CD4-positive, CD25-positive, alpha-beta regulatory T cell (primary cell): ENCODE results near the gene FAP. TPM values are rescaled to one million over a fixed set of nuclear protein-coding genes. Genes with fewer than 3 reads are reported as not detected.

ENCODE experiments used
- ATAC-seq, 2 donors: fragments of 150-1000 bp; cut with Tn5 transposase; one replicate each; pipeline ENCODE4 v1.10.0; 2021; ENCODE audit warnings: low read depth in 2 of 2, moderate number of reproducible peaks in 2 of 2, moderate library complexity in 1 of 2
- DNase-seq, 3 donors: peaks; one replicate each; pipeline versions ENCODE4 v3.0.0 to v3.0.0-alpha.2; 2012 to 2022; ENCODE audit warnings: mixed read lengths in 1 of 3
- H3K27ac ChIP-seq: one replicate; pipeline ENCODE4 v1.7.0; 2013; ENCODE audit warnings: mild to moderate bottlenecking, low read length; ENCODE audit not compliant: insufficient read depth, poor library complexity, severe bottlenecking
- H3K27me3 ChIP-seq: one replicate; pipeline ENCODE4 v1.7.0; 2013; ENCODE audit warnings: low read length; ENCODE audit not compliant: control insufficient read depth, insufficient read depth
- H3K36me3 ChIP-seq: one replicate; pipeline ENCODE4 v1.7.0; 2013; ENCODE audit warnings: mild to moderate bottlenecking, low read length, moderate library complexity; ENCODE audit not compliant: control insufficient read depth, insufficient read depth
- H3K4me1 ChIP-seq: 2 replicates; pipeline ENCODE4 v1.7.0; 2013; ENCODE audit warnings: mild to moderate bottlenecking, low read length; ENCODE audit not compliant: insufficient read depth, control insufficient read depth, poor library complexity, severe bottlenecking
- H3K4me3 ChIP-seq: one replicate; pipeline ENCODE4 v1.7.0; 2013; ENCODE audit warnings: low read depth, mild to moderate bottlenecking, low read length, moderate library complexity
- H3K9me3 ChIP-seq, 2 experiments: 1 replicate in 1 of 2; 2 replicates in 1 of 2; pipeline ENCODE4 v1.7.0; 2013; ENCODE audit warnings: low read length in 2 of 2, mild to moderate bottlenecking in 1 of 2, moderate library complexity in 1 of 2; ENCODE audit not compliant: control insufficient read depth in 2 of 2
- H3K27ac Mint-ChIP-seq, 3 donors: one replicate each; pipeline ENCODE4 v1.8.0; 2020 to 2022; ENCODE audit warnings: mild to moderate bottlenecking in 3 of 3, mixed read lengths in 3 of 3, moderate library complexity in 2 of 3
- H3K27me3 Mint-ChIP-seq: one replicate; pipeline ENCODE4 v1.8.0; 2022; ENCODE audit warnings: mild to moderate bottlenecking, mixed read lengths
- H3K36me3 Mint-ChIP-seq: one replicate; pipeline ENCODE4 v1.8.0; 2020; ENCODE audit warnings: mixed read lengths
- H3K4me1 Mint-ChIP-seq, 4 donors: one replicate each; pipeline ENCODE4 v1.8.0; 2020 to 2022; ENCODE audit warnings: mixed read lengths in 4 of 4, mild to moderate bottlenecking in 1 of 4
- H3K4me3 Mint-ChIP-seq, 4 donors: one replicate each; pipeline ENCODE4 v1.8.0; 2020 to 2022; ENCODE audit warnings: mild to moderate bottlenecking in 4 of 4, mixed read lengths in 4 of 4, moderate library complexity in 3 of 4
- H3K9me3 Mint-ChIP-seq, 7 donors: one replicate each; pipeline ENCODE4 v1.8.0; 2020 to 2022; ENCODE audit warnings: mixed read lengths in 7 of 7, mild to moderate bottlenecking in 3 of 7, moderate library complexity in 2 of 7
- polyA plus RNA-seq, 4 donors: library from polyadenylated mRNA; unstranded; fragments of 300-500 nt; fragmentation: Illumina TruSeq; gene quantifications; one replicate each; pipeline ENCODE4 v1.2.3, GENCODE V29; 2021
- total RNA-seq: library from RNA; stranded (reverse); gene quantifications from one replicate; pipeline ENCODE4 v1.2.3, GENCODE V29; 2022

FAP gene
- not detected for total RNA-seq
- not detected for polyA plus RNA-seq

DNA sequence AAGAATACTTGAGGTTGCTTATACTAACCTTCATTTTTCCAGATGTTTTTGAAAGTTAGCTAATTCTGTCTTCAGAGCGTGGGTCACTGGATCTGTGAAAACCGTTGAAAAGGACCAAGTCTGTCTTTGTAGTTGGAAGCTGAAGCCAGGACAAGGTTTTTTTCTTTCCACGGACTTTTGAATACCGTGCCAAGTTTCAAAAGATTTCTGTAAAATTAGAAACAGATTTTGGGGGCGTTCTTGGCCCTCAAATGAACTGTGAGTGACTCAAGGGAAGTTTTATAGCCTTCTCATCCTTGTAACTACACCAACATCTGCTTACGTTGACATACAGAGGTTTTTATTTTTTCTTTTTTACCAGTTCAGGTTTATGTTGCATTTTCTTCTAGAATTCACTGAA, at the start of gene FAP:
FAP (minus strand) TSS at position 152 of the 400 bp plus-strand sequence; CDS start at position 34, 118 bp downstream.
- H3K4me3 Mint-ChIP-seq = no peak within 1 kb of the TSS
- peaks cover 42% of the 10 kb centered on the region for H3K27me3 Mint-ChIP-seq

DNA sequence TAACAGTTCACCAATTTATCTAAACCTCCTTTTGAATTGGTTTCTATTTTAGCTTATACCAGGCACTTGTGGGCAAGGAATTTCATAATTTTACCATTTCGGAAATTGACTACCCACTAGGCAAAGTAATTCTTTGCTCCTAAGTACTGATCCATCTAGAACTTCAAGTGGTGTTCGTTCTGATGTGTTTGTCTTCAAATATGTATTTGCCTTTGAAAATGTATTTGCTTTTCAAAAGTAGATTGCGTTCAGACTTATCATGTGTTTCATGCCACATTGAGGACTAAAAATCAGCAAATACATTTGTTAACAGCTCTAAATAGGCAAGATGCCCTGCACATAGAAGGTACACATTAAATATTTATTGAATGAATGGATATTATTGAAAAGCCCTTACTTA, 48.5 kb upstream of the FAP start:
- Histone ChIP-seq H3K9me3 (no peaks in the 10 kb centered on the region), H3K27ac (no peak overlapping the region), H3K27me3 (no peaks in the 10 kb centered on the region), H3K36me3 (peaks cover 36% of the 10 kb centered on the region), H3K4me3 (no peak overlapping the region), H3K4me1 (no peaks in the 10 kb centered on the region)
- no peak overlapping the region for H3K27ac Mint-ChIP-seq
- no peaks in the 10 kb centered on the region for H3K27me3 Mint-ChIP-seq
- peaks cover 31% of the 10 kb centered on the region for H3K36me3 Mint-ChIP-seq
- H3K9me3 Mint-ChIP-seq = no peaks in the 10 kb centered on the region
- DNase-seq = no peak
- no peak for ATAC-seq
- no peak overlapping the region for H3K4me3 Mint-ChIP-seq
- peaks cover 0 to 10% (median 0%) of the 10 kb centered on the region in 4 donors for H3K4me1 Mint-ChIP-seq

More for the DNA sequence above, at the start of gene FAP:
- no peak within 1 kb of the TSS for H3K27ac Mint-ChIP-seq
- no peaks in the 10 kb centered on the region for H3K9me3 Mint-ChIP-seq
- Histone ChIP-seq H3K9me3 (no peaks in the 10 kb centered on the region), H3K4me1 (no peaks in the 10 kb centered on the region), H3K27me3 (peaks cover 18% of the 10 kb centered on the region), H3K27ac (no peak within 1 kb of the TSS), H3K36me3 (no peaks in the 10 kb centered on the region), H3K4me3 (no peak within 1 kb of the TSS)
- H3K4me1 Mint-ChIP-seq = no peaks in the 10 kb centered on the region
- H3K36me3 Mint-ChIP-seq = no peaks in the 10 kb centered on the region
- no peak for DNase-seq
- ATAC-seq = no peak

GRCh38 chr2:162282765-162283425, 39.6 kb upstream of the FAP start:
- Mint-ChIP-seq H3K27me3 (no peaks in the 10 kb centered on the region), H3K36me3 (peaks cover 72% of the 10 kb centered on the region), H3K4me1 (peaks cover 0 to 3% (median 2%) of the 10 kb centered on the region in 4 donors), H3K4me3 (no peak overlapping the region), H3K9me3 (no peaks in the 10 kb centered on the region), H3K27ac (peak overlapping the region in 2 of 3 donors; percentile 23 to 71)
- no peak overlapping the region for H3K4me3 ChIP-seq
- no peaks in the 10 kb centered on the region for H3K9me3 ChIP-seq
- H3K27ac ChIP-seq = no peak overlapping the region
- ATAC-seq (no peak), DNase-seq (no peak)
- no peaks in the 10 kb centered on the region for H3K4me1 ChIP-seq
- H3K36me3 ChIP-seq = peaks cover 69% of the 10 kb centered on the region
- H3K27me3 ChIP-seq = no peaks in the 10 kb centered on the region

GRCh38 chr2:162280654-162281053, 37.4 kb upstream of the FAP start:
- Mint-ChIP-seq H3K36me3 (peaks cover 76% of the 10 kb centered on the region), H3K4me1 (peaks cover 6 to 16% (median 9%) of the 10 kb centered on the region in 4 donors), H3K4me3 (no peak overlapping the region), H3K27ac (no peak overlapping the region), H3K9me3 (no peaks in the 10 kb centered on the region), H3K27me3 (no peaks in the 10 kb centered on the region)
- Histone ChIP-seq H3K27me3 (no peaks in the 10 kb centered on the region), H3K27ac (no peak overlapping the region), H3K36me3 (peaks cover 61% of the 10 kb centered on the region), H3K4me3 (no peak overlapping the region), H3K4me1 (no peaks in the 10 kb centered on the region), H3K9me3 (no peaks in the 10 kb centered on the region)
- no peak for DNase-seq
- no peak for ATAC-seq

DNA sequence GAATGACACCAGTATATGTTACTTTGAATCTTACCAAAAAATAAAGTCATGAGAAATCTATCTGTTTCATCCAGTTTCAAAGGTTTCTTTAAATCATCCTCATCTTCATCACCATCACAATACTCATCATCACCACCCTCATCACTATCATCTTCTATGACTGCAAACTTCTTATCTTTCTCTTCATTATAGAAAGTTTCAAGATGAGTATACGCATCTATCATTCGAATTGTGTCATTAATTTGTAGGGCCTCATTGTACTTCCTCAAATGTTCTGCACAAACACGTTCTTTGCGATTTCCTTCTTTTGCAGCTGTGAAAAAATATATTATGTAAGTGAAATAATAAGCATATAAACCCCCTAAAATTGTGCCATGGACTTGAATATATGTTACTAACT, 34.1 kb upstream of the FAP start:
- H3K4me1 Mint-ChIP-seq = peaks cover 4 to 16% (median 9%) of the 10 kb centered on the region in 4 donors
- ATAC-seq (no peak), DNase-seq (peak in 1 of 3 donors; percentile 16)
- no peaks in the 10 kb centered on the region for H3K27me3 Mint-ChIP-seq
- no peaks in the 10 kb centered on the region for H3K27me3 ChIP-seq
- H3K27ac ChIP-seq = no peak overlapping the region
- no peak overlapping the region for H3K4me3 Mint-ChIP-seq
- H3K36me3 ChIP-seq = peaks cover 60% of the 10 kb centered on the region
- H3K4me1 ChIP-seq = no peaks in the 10 kb centered on the region
- no peak overlapping the region for H3K4me3 ChIP-seq
- H3K36me3 Mint-ChIP-seq = peaks cover 78% of the 10 kb centered on the region
- H3K27ac Mint-ChIP-seq = peak overlapping the region in 1 of 3 donors; percentile 16
- H3K9me3 ChIP-seq = no peaks in the 10 kb centered on the region
- H3K9me3 Mint-ChIP-seq = no peaks in the 10 kb centered on the region

DNA sequence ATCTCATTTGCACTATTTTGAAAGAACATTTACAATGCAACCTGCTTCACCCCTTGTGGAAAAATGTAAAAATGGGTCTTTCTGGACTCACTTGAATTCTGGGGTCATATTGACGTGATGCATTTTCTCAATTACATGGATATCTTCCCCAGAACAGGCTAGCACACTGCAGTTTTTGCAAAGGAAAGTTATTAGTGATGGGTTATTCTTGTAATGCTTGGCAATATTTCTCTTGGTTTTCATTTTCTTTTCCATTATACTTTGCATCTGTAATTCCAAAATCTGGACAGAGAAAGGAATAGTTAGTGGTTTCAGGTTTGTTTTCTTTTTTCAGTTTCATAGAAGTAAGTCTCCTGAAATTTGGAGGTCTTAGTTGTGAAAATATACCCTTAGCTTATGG, 24.8 kb upstream of the FAP start:
- ATAC-seq (no peak), DNase-seq (no peak)
- H3K9me3 Mint-ChIP-seq = peaks cover 0 to 1% (median 0%) of the 10 kb centered on the region in 7 donors

DNA sequence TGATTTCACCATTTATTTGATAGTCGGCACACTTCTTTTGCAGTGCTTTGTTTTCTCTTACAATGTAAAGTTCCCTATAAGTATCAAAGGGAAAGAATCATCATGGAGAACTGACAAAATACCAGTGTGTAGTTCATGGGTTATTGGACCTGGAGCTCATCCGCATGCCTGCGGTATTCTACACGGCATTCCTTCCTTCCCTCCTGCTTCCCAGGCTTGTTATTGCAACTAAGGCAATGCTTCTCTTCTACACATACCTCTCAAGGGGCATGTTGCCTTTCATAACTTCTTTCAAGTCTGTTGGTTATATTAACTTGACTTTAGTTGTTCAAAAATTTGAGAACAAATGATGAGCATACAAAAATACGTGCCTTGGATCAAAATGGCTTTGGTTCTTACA, 24.3 kb upstream of the FAP start:
- Histone ChIP-seq H3K9me3 (no peaks in the 10 kb centered on the region), H3K4me3 (no peak overlapping the region), H3K36me3 (peaks cover 55% of the 10 kb centered on the region), H3K27me3 (no peaks in the 10 kb centered on the region), H3K27ac (no peak overlapping the region), H3K4me1 (no peaks in the 10 kb centered on the region)
- Mint-ChIP-seq H3K9me3 (peaks cover 0 to 1% (median 0%) of the 10 kb centered on the region in 7 donors), H3K4me1 (no peaks in the 10 kb centered on the region), H3K27ac (peak overlapping the region in 1 of 3 donors; percentile 47), H3K4me3 (no peak overlapping the region), H3K27me3 (no peaks in the 10 kb centered on the region), H3K36me3 (peaks cover 60% of the 10 kb centered on the region)
- ATAC-seq (no peak), DNase-seq (no peak)

More for the DNA sequence above, 24.8 kb upstream of the FAP start:
- Mint-ChIP-seq H3K36me3 (peaks cover 65% of the 10 kb centered on the region), H3K4me1 (no peaks in the 10 kb centered on the region), H3K4me3 (no peak overlapping the region), H3K27ac (peak overlapping the region in 2 of 3 donors; percentile 4 to 47), H3K27me3 (no peaks in the 10 kb centered on the region)
- Histone ChIP-seq H3K27ac (no peak overlapping the region), H3K27me3 (no peaks in the 10 kb centered on the region), H3K9me3 (no peaks in the 10 kb centered on the region), H3K4me3 (no peak overlapping the region), H3K36me3 (peaks cover 60% of the 10 kb centered on the region), H3K4me1 (no peaks in the 10 kb centered on the region)

DNA sequence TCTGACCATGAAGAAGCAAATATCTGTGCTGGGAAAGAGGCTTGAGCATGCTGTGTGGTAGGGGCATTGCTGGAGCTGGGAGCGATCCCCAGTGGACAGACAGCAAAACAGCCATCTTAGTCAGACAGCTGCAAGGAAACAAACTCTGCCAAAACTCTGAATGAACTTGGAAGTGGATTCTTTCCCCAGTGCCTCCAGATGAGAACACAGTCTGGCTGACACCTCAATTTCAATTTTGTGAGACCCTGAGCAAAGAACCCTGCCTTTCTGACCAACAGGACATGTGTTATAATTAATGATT, 23.2 kb upstream of the FAP start:
- H3K27me3 Mint-ChIP-seq = no peaks in the 10 kb centered on the region
- no peak overlapping the region for H3K27ac ChIP-seq
- peaks cover 45% of the 10 kb centered on the region for H3K36me3 ChIP-seq
- peaks cover 0 to 4% (median 2%) of the 10 kb centered on the region in 4 donors for H3K4me1 Mint-ChIP-seq
- no peak for ATAC-seq
- peaks cover 6% of the 10 kb centered on the region for H3K4me1 ChIP-seq
- H3K4me3 Mint-ChIP-seq = no peak overlapping the region
- DNase-seq = no peak
- no peak overlapping the region for H3K4me3 ChIP-seq
- no peaks in the 10 kb centered on the region for H3K27me3 ChIP-seq
- H3K9me3 Mint-ChIP-seq = peaks cover 0 to 1% (median 0%) of the 10 kb centered on the region in 7 donors
- H3K9me3 ChIP-seq = no peaks in the 10 kb centered on the region
- peaks cover 49% of the 10 kb centered on the region for H3K36me3 Mint-ChIP-seq
- no peak overlapping the region for H3K27ac Mint-ChIP-seq
